Epithelial cell of proximal tubule (primary cell): ENCODE measurements around the gene SND1. TPM values are rescaled to one million over a fixed set of nuclear protein-coding genes. Genes with fewer than 3 reads are reported as not detected.

Experiments used
- DNase-seq: peaks from one replicate; pipeline ENCODE4 v3.0.0-alpha.2; 2011; ENCODE audit warnings: low read depth
- H3K4me3 ChIP-seq: 2 replicates; pipeline ENCODE4 v1.5.1; 2011; ENCODE audit warnings: low read depth, mild to moderate bottlenecking, low read length
- CTCF ChIP-seq: conservative IDR thresholded peaks from 2 replicates; pipeline ENCODE4 v1.5.1; 2012; ENCODE audit warnings: low read depth, mild to moderate bottlenecking, low read length
- total RNA-seq: library from RNA; depleted of rRNA; stranded (reverse); fragments of >200 nt; gene quantifications from 2 replicates; pipeline ENCODE4 v1.2.3, GENCODE V29; 2015

SND1 gene
- total RNA-seq, 1 donor from 2014 or later, result 122 TPM

- no peak overlapping the region for H3K4me3 ChIP-seq
- no peak for DNase-seq
- TF ChIP-seq CTCF, result no peak
Measured at GRCh38 chr7:128082431-128082830, 430.4 kb downstream of the SND1 start.

GRCh38 chr7:128084896-128085608 is 433.1 kb downstream of the SND1 start:
- H3K4me3 ChIP-seq, result no peak overlapping the region
- no peak for TF ChIP-seq CTCF
- DNase-seq, result no peak

GRCh38 chr7:128090492-128090891 is 438.5 kb downstream of the SND1 start:
- no peak for TF ChIP-seq CTCF
- DNase-seq, result no peak
- no peak overlapping the region for H3K4me3 ChIP-seq

- TF ChIP-seq CTCF, result no peak
- no peak for DNase-seq
- no peak overlapping the region for H3K4me3 ChIP-seq
Measured at GRCh38 chr7:128091106-128091505, 439.1 kb downstream of the SND1 start.

GRCh38 chr7:128092221-128092620 is 440.2 kb downstream of the SND1 start:
- no peak for TF ChIP-seq CTCF
- no peak for DNase-seq
- no peak overlapping the region for H3K4me3 ChIP-seq

- peak; percentile 78 for DNase-seq
- H3K4me3 ChIP-seq, result no peak overlapping the region
- TF ChIP-seq CTCF, result no peak
Measured at GRCh38 chr7:128093614-128094570, 441.9 kb downstream of the SND1 start.
